MCF 10A (cell line): Measurements from ENCODE around the gene PER1. TPM values are rescaled to one million over a fixed set of nuclear protein-coding genes. Genes with fewer than 3 reads are reported as not detected.

Source experiments
- BruUV-seq: library from RNA; stranded (reverse); fragments of 400-500 nt; replicated peaks from 2 replicates; lab custom pipeline; 2021; lab: Mats Ljungman, UMichigan
- CTCF ChIA-PET: fragments of 300-600 bp; sonication (Branson Sonifier 250); formaldehyde crosslinking; extraction: SDS; loops from one replicate; lab custom pipeline; 2021; ENCODE audit warnings: antibody characterized with exemption, inconsistent platforms; lab: Yijun Ruan, JAX
- POLR2A ChIA-PET: fragments of 300-600, 350-650 bp; sonication (Branson Sonifier 250); formaldehyde crosslinking; extraction: SDS; loops from one replicate; lab custom pipeline; 2020; ENCODE audit warnings: antibody characterized with exemption, inconsistent platforms; lab: Yijun Ruan, JAX
- DNase-seq: peaks from one replicate; pipeline ENCODE4 v3.0.0-alpha.2; 2018; ENCODE audit not compliant: unreplicated experiment
- H3K27ac Mint-ChIP-seq: one replicate; pipeline ENCODE4 v1.8.0; 2022; ENCODE audit warnings: mild to moderate bottlenecking, low read depth, mixed read lengths; ENCODE audit not compliant: unreplicated experiment
- H3K27me3 Mint-ChIP-seq: one replicate; pipeline ENCODE4 v1.8.0; 2022; ENCODE audit warnings: mixed read lengths; ENCODE audit not compliant: insufficient read depth, unreplicated experiment
- H3K36me3 Mint-ChIP-seq: one replicate; pipeline ENCODE4 v1.8.0; 2022; ENCODE audit warnings: mild to moderate bottlenecking, moderate library complexity, mixed read lengths; ENCODE audit not compliant: insufficient read depth, unreplicated experiment
- H3K4me1 Mint-ChIP-seq: one replicate; pipeline ENCODE4 v1.8.0; 2022; ENCODE audit warnings: mixed read lengths; ENCODE audit not compliant: insufficient read depth, unreplicated experiment
- H3K4me3 Mint-ChIP-seq: one replicate; pipeline ENCODE4 v1.8.0; 2022; ENCODE audit warnings: mild to moderate bottlenecking, moderate library complexity, mixed read lengths; ENCODE audit not compliant: unreplicated experiment
- H3K9me3 Mint-ChIP-seq: one replicate; pipeline ENCODE4 v1.8.0; 2022; ENCODE audit warnings: mixed read lengths; ENCODE audit not compliant: unreplicated experiment
- intact Hi-C: fragments of 100-400 bp; cut with micrococcal nuclease; formaldehyde crosslinking; loops from 2 replicates; pipeline ENCODE4 v1.14.1; 2022
- total RNA-seq: library from RNA; stranded (reverse); gene quantifications from 2 replicates; pipeline ENCODE4 v1.2.3, GENCODE V29; 2022
- TF ChIP-seq, protein P1 (sequence below): fragments of 200-600 bp; IDR thresholded peaks from one replicate; pipeline ENCODE4 v1.8.0; 2022; ENCODE audit warnings: antibody characterized with exemption, mild to moderate bottlenecking; ENCODE audit not compliant: unreplicated experiment

PER1 gene
- total RNA-seq, 1 experiment from 2014 or later, result 190 TPM

DNA sequence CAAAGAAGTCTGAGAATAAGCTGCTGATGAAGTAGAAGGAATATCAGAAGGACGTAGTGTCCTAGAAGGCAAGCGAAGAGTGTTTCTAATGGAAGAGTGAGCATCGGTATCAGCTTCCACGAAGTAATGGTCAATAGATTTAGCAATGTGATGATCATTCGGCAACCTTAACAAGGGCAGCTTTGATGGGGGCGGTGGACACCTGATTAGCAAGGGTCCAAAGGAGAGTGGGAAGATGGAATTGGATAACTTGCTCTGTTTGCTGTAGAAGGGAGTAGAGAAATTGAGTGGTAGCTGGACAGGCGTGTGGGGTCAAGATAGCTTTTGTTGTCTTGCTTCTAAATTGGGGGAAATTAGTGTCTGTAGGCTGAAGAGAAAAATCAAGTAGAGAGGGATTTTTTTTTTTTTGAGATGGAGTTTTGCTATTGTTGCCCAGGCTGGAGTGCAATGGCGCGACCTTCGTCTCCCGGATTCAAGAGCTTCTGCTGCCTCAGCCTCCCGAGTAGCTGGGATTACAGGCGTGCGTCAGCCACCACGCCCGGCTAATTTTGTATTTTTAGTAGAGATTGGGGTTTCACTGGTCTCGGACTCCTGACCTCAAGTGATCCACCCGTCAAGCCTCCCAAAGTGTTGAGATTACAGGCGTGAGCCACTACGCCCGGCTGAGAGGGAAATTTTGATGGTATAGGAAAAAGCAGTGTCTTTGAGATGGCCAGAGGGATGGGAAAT is 14.4 kb downstream of the PER1 start:
- BruUV-seq, result no TSS peak
- Mint-ChIP-seq H3K27me3 (no peaks in the 10 kb centered on the region), H3K9me3 (no peaks in the 10 kb centered on the region), H3K36me3 (no peaks in the 10 kb centered on the region), H3K27ac (no peak overlapping the region), H3K4me1 (peaks cover 11% of the 10 kb centered on the region), H3K4me3 (no peak overlapping the region)
- TF ChIP-seq, protein P1, sequence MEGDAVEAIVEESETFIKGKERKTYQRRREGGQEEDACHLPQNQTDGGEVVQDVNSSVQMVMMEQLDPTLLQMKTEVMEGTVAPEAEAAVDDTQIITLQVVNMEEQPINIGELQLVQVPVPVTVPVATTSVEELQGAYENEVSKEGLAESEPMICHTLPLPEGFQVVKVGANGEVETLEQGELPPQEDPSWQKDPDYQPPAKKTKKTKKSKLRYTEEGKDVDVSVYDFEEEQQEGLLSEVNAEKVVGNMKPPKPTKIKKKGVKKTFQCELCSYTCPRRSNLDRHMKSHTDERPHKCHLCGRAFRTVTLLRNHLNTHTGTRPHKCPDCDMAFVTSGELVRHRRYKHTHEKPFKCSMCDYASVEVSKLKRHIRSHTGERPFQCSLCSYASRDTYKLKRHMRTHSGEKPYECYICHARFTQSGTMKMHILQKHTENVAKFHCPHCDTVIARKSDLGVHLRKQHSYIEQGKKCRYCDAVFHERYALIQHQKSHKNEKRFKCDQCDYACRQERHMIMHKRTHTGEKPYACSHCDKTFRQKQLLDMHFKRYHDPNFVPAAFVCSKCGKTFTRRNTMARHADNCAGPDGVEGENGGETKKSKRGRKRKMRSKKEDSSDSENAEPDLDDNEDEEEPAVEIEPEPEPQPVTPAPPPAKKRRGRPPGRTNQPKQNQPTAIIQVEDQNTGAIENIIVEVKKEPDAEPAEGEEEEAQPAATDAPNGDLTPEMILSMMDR, result no peak
- intact Hi-C loops, result no loop called here
- ChIA-PET POLR2A (interaction anchor here (0.6 to 19.5 kb wide), 13 partner anchors 11 to 523 kb away, joined by 3 to 429 read pairs (median 4); partner anchors contain the start of genes ALOXE3, CTC1, HES7 and PER1), CTCF (interaction anchor here (0.5 to 5.9 kb wide), 22 partner anchors 10 to 506 kb away, joined by 3 to 59 read pairs (median 4); partner anchors contain the start of genes HES7, PER1 and TMEM107)
- DNase-seq, result no peak

DNA sequence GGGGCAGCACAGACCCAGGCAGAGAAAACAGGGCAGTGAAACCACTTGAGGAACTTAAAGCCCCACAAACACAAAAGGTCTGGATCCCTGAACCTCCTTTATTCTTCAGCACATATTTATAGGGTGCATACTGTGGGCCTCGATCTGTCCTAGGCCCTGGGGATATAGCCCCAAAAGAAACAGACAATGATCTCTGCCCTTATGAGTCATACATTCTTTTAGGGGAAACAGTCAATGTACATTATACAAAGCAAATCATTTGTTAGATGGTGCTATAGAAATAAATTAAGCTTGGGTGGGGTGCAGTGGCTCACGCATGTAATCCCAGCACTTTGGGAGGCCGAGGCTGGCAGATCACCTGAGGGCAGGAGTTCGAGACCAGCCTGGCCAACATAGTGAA is 18.3 kb downstream of the PER1 start:
- CTCF ChIA-PET, result interaction anchor here (0.7 to 3.1 kb wide), 3 partner anchors 13 to 87 kb away, joined by 3 to 7 read pairs (median 3); no protein-coding TSS in a partner anchor
- H3K4me3 Mint-ChIP-seq, result no peak overlapping the region

DNA sequence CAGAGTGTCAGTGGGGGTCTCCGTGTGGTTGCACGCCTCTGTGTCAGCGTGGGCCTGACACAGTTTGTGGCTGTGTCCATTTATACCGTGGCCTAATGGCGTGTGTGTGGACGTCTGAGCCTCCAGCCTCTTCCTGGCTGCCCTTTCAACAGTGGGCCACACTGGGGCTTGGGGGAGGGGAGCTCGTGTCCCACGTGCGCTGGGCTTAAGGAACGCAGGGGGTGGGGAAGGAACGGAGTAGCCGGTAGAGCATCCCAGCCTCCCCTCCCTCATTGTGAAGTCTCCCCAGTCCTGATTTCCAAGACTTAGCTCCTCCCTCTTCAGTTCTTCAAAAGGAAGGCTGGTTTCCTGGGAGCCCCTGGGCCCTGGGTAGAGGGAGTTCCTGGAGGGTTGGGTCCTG is 18.8 kb downstream of the PER1 start:
- Mint-ChIP-seq H3K36me3 (no peaks in the 10 kb centered on the region), H3K27me3 (no peaks in the 10 kb centered on the region), H3K4me3 (no peak overlapping the region), H3K9me3 (no peaks in the 10 kb centered on the region), H3K27ac (no peak overlapping the region), H3K4me1 (peaks cover 6% of the 10 kb centered on the region)
- POLR2A ChIA-PET, result interaction anchor here (0.5 to 19.5 kb wide), 4 partner anchors 9 to 782 kb away, joined by 3 to 429 read pairs (median 3); partner anchors contain the start of genes HES7 and PER1
- CTCF ChIA-PET, result interaction anchor here (0.7 to 3.1 kb wide), 4 partner anchors 13 to 88 kb away, joined by 3 to 7 read pairs (median 4); no protein-coding TSS in a partner anchor
- intact Hi-C loops, result no loop called here
- BruUV-seq, result no TSS peak
- no peak for DNase-seq
- TF ChIP-seq, protein P1, result no peak

More for the DNA sequence above, 18.3 kb downstream of the PER1 start:
- POLR2A ChIA-PET, result interaction anchor here (1.1 to 19.5 kb wide), 3 partner anchors 10 to 39 kb away, joined by 3 to 429 read pairs (median 4); partner anchors contain the start of genes HES7 and PER1
- no peaks in the 10 kb centered on the region for H3K27me3 Mint-ChIP-seq
- no TSS peak for BruUV-seq
- no peak overlapping the region for H3K27ac Mint-ChIP-seq
- DNase-seq, result no peak
- H3K9me3 Mint-ChIP-seq, result no peaks in the 10 kb centered on the region
- H3K36me3 Mint-ChIP-seq, result no peaks in the 10 kb centered on the region
- TF ChIP-seq, protein P1, result no peak
- peaks cover 6% of the 10 kb centered on the region for H3K4me1 Mint-ChIP-seq
- intact Hi-C loops, result no loop called here

DNA sequence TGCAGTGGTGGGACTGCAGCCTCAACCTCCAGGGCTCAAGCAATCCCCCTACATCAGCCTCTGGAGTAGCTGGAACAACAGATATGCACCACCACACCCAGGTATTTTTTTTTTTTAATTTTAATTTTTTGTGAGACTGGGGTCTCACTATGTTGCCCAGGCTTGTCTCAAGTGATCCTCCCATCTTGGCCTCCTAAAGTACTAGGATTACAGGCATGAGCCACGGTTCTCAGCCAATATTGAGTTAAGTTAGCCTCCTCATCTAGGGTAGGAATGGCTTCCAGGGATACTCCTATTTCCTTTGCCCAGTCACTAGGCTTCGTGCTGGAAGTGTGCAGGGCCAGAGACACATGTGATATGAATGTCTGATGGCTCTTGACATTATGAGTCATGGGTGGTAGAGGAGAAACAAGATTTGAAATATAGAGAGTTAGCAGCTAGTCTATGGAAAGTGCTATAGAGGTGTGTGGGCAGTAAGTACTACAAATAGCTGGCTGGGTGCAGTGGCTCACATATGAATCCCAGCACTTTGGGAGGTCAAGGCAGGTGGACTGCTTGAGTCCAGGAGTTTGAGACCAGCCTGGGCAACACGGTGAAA is 20.3 kb downstream of the PER1 start:
- intact Hi-C loops, result no loop called here
- H3K4me3 Mint-ChIP-seq, result no peak overlapping the region
- ChIA-PET POLR2A (interaction anchor here (0.7 to 19.5 kb wide), 5 partner anchors 8 to 56 kb away, joined by 3 to 429 read pairs (median 3); partner anchors contain the start of genes HES7 and PER1), CTCF (interaction anchor here (0.6 to 1.9 kb wide), 5 partner anchors 10 to 547 kb away, joined by 3 to 5 read pairs (median 3); no protein-coding TSS in a partner anchor)
- H3K27ac Mint-ChIP-seq, result no peak overlapping the region
- peak; percentile 55 for DNase-seq
- BruUV-seq, result no TSS peak
- H3K36me3 Mint-ChIP-seq, result no peaks in the 10 kb centered on the region
- TF ChIP-seq, protein P1, result no peak
- H3K4me1 Mint-ChIP-seq, result peaks cover 11% of the 10 kb centered on the region
- H3K27me3 Mint-ChIP-seq, result no peaks in the 10 kb centered on the region
- no peaks in the 10 kb centered on the region for H3K9me3 Mint-ChIP-seq
